Neural progenitor cell (in vitro differentiated cells): ENCODE measurements around the gene ENAH.

Experiments
- EZH2 ChIP-seq: fragments of 200-600 bp; sonication (generic); IDR thresholded peaks from 2 replicates; pipeline ENCODE4 v1.6.1; 2017; ENCODE audit warnings: antibody characterized with exemption, mild to moderate bottlenecking, moderate library complexity
- EZH2phosphoT487 ChIP-seq: fragments of 200-600 bp; sonication (generic); IDR thresholded peaks from 2 replicates; pipeline ENCODE4 v1.6.1; 2017; ENCODE audit warnings: antibody characterized with exemption
- TF ChIP-seq, protein P1 (sequence below): fragments of 200-600 bp; sonication (generic); IDR thresholded peaks from 2 replicates; pipeline ENCODE4 v1.5.1; 2017; ENCODE audit warnings: antibody characterized with exemption, mild to moderate bottlenecking

DNA sequence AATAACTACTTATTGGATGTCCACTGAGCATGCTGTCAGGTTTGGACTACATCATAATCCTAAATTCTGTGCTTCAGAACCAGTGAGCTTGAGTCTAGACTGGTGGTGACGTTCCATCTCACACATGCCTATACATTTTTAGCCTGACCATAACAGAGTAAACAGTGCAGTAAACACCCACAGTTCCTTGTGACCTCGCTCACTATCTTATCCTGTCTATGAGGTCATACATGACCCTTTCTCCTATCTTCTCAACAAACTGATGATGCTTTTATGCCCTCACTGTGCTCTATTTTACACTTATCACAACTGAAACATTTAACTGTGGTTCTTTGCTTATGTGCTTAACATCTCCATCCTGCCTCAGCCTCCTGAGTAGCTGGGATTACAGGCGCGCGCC lies 91.2 kb downstream of the ENAH start:
- TF ChIP-seq, protein P1, sequence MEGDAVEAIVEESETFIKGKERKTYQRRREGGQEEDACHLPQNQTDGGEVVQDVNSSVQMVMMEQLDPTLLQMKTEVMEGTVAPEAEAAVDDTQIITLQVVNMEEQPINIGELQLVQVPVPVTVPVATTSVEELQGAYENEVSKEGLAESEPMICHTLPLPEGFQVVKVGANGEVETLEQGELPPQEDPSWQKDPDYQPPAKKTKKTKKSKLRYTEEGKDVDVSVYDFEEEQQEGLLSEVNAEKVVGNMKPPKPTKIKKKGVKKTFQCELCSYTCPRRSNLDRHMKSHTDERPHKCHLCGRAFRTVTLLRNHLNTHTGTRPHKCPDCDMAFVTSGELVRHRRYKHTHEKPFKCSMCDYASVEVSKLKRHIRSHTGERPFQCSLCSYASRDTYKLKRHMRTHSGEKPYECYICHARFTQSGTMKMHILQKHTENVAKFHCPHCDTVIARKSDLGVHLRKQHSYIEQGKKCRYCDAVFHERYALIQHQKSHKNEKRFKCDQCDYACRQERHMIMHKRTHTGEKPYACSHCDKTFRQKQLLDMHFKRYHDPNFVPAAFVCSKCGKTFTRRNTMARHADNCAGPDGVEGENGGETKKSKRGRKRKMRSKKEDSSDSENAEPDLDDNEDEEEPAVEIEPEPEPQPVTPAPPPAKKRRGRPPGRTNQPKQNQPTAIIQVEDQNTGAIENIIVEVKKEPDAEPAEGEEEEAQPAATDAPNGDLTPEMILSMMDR, result no peak
- TF ChIP-seq EZH2 (no peak), EZH2phosphoT487 (no peak)
